Ovary (tissue), 9 donors: Measurements from ENCODE around the gene ETFB. TPM values are rescaled to one million over a fixed set of nuclear protein-coding genes. Genes with fewer than 3 reads are reported as not detected.

ENCODE experiments used
- DNase-seq, 5 donors: peaks; one replicate each; pipeline ENCODE4 v3.0.0-alpha.2; 2019 to 2020
- H3K27ac ChIP-seq, 2 donors: fragments of 200-600 bp; one replicate each; pipeline versions ENCODE4 v1.5.1 to v1.8.0; 2019 to 2022
- H3K27me3 ChIP-seq: fragments of 200-600 bp; one replicate; pipeline ENCODE4 v1.8.0; 2022
- H3K36me3 ChIP-seq: fragments of 200-600 bp; sonication (generic); one replicate; pipeline ENCODE4 v1.5.1; 2019
- H3K4me1 ChIP-seq: one replicate; pipeline ENCODE4 v1.8.1; 2013; ENCODE audit warnings: mild to moderate bottlenecking, moderate library complexity; ENCODE audit not compliant: insufficient read depth
- H3K4me3 ChIP-seq: fragments of 200-600 bp; sonication (generic); one replicate; pipeline ENCODE4 v1.5.1; 2017
- H3K9me3 ChIP-seq, 2 donors: fragments of 200-600 bp in 1 of 2; sonication (generic) in 1 of 2; one replicate each; pipeline versions ENCODE4 v1.5.1 to v1.8.1; 2013 to 2019; ENCODE audit warnings: mild to moderate bottlenecking in 1 of 2, moderate library complexity in 1 of 2
- EP300 ChIP-seq: sonication (generic); formaldehyde crosslinking; IDR thresholded peaks from one replicate; pipeline ENCODE4 v1.6.1; 2017; ENCODE audit warnings: antibody characterized with exemption
- POLR2A ChIP-seq: fragments of 450-650 bp; IDR thresholded peaks from one replicate; pipeline ENCODE4 v1.6.1; 2017; ENCODE audit warnings: antibody characterized with exemption, mild to moderate bottlenecking, moderate library complexity
- WGBS, 3 donors: extraction: QIAGEN DNeasy Blood & Tissue Kit in 1 of 3; methylation state at CpG; one replicate each; pipeline versions ENCODE4 v1.1.5 to v1.1.7; 2013 to 2017; 5-methylcytosine and 5-hydroxymethylcytosine counted together
- intact Hi-C, 4 donors: fragments of 100-400 bp; cut with DNase I; formaldehyde crosslinking; loops; one replicate each; pipeline versions ENCODE4 v1.11.0 to v1.15.1; 2022 to 2023
- polyA plus RNA-seq, 2 donors: library from polyadenylated mRNA; stranded (reverse); fragments of 200-250 nt in 1 of 2; fragments of 350-450 nt in 1 of 2; fragmentation: Illumina TruSeq in 1 of 2; extraction: RNeasy Lipid Tissue Mini Kit (QIAGEN cat#74804) in 1 of 2; gene quantifications; one replicate each; pipeline ENCODE4 v1.2.3, GENCODE V29; 2013 to 2014
- total RNA-seq, 7 donors: library from RNA; depleted of rRNA in 2 of 7; stranded (reverse); fragments of >200 nt in 2 of 7; fragmentation: NEBNext Ultra II Directional in 3 of 7; extraction: Animal tissue kit (Norgen Biotek cat#: 25700) in 3 of 7; gene quantifications; one replicate each; pipeline versions ENCODE4 v1.1.0 to v1.2.4, GENCODE V29; 2016 to 2023
- TF ChIP-seq, protein P1 (sequence below), 3 donors: fragments of 450-650 bp in 2 of 3; fragments of 200-600 bp in 1 of 3; IDR thresholded peaks; one replicate each; pipeline versions ENCODE4 v1.5.1 to v1.8.0; 2016 to 2022; ENCODE audit warnings: antibody characterized with exemption in 3 of 3, mild to moderate bottlenecking in 1 of 3
- donor health status: DM: no; HTN: no; CAD: no; lungs with moderate emphysema.
- donor health status: DM: no; HTN: no; CAD: no.
- donor health status: Bipolar disorder and iron deficiency.
- donor health status: DM: yes; HTN: yes; CAD: no.
- donor health status: DM: no; HTN: no; CAD: no.
- donor health status: DM: yes; HTN: yes; CAD: no.

The ETFB gene
- total and polyA plus RNA-seq, 9 donors, result 12.4 to 91.3 (median 63.3) TPM

DNA sequence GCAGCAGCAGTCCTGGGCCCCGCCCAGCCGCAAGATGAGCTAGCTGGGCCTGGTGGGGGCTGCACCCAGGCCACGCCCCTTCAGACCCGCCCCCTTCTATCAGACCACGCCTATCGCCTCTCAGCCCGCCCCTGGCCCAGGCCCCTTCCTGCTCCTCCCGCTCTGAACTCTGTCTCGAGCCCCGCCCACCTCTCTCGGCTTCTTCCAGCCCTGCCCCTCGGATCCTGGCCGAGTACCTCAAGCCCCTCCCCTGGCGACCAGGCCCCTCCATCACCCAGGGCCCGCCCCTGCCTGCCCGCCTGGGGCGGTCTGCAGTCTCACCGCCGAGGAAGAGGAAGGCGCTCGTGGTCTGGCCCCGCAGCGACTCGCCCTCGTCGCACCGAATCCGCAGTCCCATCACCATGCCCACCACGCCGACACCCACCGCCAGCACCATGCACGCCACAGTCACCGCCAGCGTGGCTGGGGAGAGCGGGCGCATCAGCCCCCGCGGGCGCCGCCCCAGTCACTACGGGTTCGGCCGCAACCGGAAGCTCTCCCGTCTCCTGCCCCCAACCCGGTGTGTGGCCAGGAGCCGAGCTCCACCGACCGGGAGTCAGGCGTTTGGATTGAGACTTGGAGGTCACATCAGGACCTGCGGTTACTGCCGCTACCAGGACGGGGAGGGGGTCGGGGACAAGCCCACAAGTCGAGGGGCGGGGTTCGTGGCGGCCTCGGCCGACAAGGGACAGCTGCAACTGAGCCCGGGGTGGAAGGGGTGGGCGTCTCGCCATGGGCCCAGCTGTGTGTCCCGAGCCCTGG, 1.6 kb upstream of the ETFB start:
- Histone ChIP-seq H3K9me3 (no peaks in the 10 kb centered on the region), H3K36me3 (no peaks in the 10 kb centered on the region), H3K4me3 (peak overlapping the region; percentile 95), H3K4me1 (peaks cover 7% of the 10 kb centered on the region), H3K27ac (peak overlapping the region; percentile 74 to 80), H3K27me3 (no peaks in the 10 kb centered on the region)
- TF ChIP-seq, protein P1, sequence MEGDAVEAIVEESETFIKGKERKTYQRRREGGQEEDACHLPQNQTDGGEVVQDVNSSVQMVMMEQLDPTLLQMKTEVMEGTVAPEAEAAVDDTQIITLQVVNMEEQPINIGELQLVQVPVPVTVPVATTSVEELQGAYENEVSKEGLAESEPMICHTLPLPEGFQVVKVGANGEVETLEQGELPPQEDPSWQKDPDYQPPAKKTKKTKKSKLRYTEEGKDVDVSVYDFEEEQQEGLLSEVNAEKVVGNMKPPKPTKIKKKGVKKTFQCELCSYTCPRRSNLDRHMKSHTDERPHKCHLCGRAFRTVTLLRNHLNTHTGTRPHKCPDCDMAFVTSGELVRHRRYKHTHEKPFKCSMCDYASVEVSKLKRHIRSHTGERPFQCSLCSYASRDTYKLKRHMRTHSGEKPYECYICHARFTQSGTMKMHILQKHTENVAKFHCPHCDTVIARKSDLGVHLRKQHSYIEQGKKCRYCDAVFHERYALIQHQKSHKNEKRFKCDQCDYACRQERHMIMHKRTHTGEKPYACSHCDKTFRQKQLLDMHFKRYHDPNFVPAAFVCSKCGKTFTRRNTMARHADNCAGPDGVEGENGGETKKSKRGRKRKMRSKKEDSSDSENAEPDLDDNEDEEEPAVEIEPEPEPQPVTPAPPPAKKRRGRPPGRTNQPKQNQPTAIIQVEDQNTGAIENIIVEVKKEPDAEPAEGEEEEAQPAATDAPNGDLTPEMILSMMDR (IDR thresholded peaks at IDR 0.05), result no peak
- TF ChIP-seq EP300 (no peak), POLR2A (no peak)
- 1% methylated on average over 62 to 64 of the region's 64 CpGs for WGBS, 3 donors
- DNase-seq, result peak; percentile 99 to 100 (median 100)
- intact Hi-C loops, result loop anchor here in 1 of 4 donors (2.0 to 10.0 kb wide), 2 partner anchors 27 to 337 kb away; no protein-coding TSS in a partner anchor

GRCh38 chr19:51367255-51367564, 1.0 kb upstream of the ETFB start:
- no peaks in the 10 kb centered on the region for H3K36me3 ChIP-seq
- H3K4me3 ChIP-seq, result peak overlapping the region; percentile 95
- no peaks in the 10 kb centered on the region for H3K9me3 ChIP-seq
- 0% methylated on average over 15 of the region's 15 CpGs for WGBS, 3 donors
- H3K27ac ChIP-seq, result peak overlapping the region; percentile 74 to 80
- no peaks in the 10 kb centered on the region for H3K27me3 ChIP-seq
- peaks cover 7% of the 10 kb centered on the region for H3K4me1 ChIP-seq
- TF ChIP-seq POLR2A, result peak; percentile 94
- TF ChIP-seq, protein P1 (IDR thresholded peaks at IDR 0.05), result no peak
- DNase-seq, result peak in 1 of 5 donors; percentile 73
- intact Hi-C loops, result loop anchor here in 1 of 4 donors (2.0 to 10.0 kb wide), 2 partner anchors 26 to 338 kb away; no protein-coding TSS in a partner anchor

DNA sequence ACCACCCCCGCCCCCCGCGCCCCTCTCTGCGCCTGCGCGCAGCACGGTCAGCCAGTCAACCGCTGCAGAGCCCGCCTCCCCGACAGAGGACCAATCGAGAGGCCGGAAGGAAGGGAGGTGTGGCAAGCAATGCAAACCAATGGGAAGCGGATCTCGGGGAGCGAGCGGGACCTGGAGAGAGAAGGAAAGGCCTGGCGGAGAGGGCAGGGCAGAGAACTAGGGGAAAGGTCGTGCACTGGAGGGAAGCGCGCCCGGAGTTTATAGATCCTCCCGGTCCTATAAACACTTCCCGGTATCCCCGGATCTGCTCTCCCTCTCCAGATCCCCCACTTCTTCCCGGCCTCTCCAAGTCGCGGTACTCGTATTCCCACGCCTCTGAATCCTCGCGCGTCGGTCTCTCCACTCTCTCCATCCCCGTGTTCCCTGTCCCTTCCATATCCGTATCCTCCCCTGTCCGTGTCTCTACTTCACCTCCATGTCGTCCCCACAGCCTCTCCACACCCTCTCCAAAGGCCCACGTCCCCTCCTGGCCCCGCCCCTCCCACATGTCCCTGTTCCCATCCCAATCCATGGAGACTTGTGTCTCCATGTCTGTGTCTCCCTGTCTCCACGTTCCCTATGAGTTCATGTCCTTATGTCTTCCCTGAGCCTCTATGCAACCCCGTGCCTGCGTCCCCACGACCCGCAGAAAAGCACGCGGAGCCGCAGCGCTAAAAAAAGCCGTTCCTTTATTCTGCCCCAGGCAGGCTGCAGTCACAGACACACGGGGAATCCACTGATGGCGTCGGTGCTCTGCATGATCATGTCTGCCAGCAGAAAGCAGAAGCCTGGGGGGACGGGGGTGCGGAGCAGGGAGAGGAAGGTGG, 434 bp upstream of the ETFB start:
- Histone ChIP-seq H3K36me3 (no peaks in the 10 kb centered on the region), H3K4me3 (peak overlapping the region; percentile 95), H3K9me3 (no peaks in the 10 kb centered on the region), H3K27me3 (no peaks in the 10 kb centered on the region), H3K4me1 (peaks cover 7% of the 10 kb centered on the region), H3K27ac (peak overlapping the region; percentile 74 to 88)
- TF ChIP-seq, protein P1 (IDR thresholded peaks at IDR 0.05), result no peak
- TF ChIP-seq POLR2A, result peak; percentile 92
- peak; percentile 97 to 99 (median 98) for DNase-seq
- WGBS, 3 donors, result 0 to 1% (median 0%) methylated on average over 51 to 54 of the region's 54 CpGs
- intact Hi-C loops, result loop anchor here in 2 of 4 donors (1.0 to 10.0 kb wide), 3 partner anchors 26 to 338 kb away; no protein-coding TSS in a partner anchor

GRCh38 chr19:51365211-51365964, 800 bp downstream of the ETFB start:
- peak overlapping the region; percentile 95 for H3K4me3 ChIP-seq
- no peaks in the 10 kb centered on the region for H3K27me3 ChIP-seq
- intact Hi-C loops, result loop anchor here in 1 of 4 donors (10.0 kb wide), 1 partner anchor 339 kb away; no protein-coding TSS in a partner anchor
- peaks cover 7% of the 10 kb centered on the region for H3K4me1 ChIP-seq
- TF ChIP-seq, protein P1 (IDR thresholded peaks at IDR 0.05), result no peak
- TF ChIP-seq EP300, result no peak
- peak overlapping the region; percentile 50 to 88 for H3K27ac ChIP-seq
- 11 to 17% (median 12%) methylated on average over 10 of the region's 10 CpGs for WGBS, 3 donors
- H3K36me3 ChIP-seq, result no peaks in the 10 kb centered on the region
- no peaks in the 10 kb centered on the region for H3K9me3 ChIP-seq
- DNase-seq, result peak in 4 of 5 donors; percentile 30 to 50 (median 48)
